ENCODE results near the gene ILF2. TPM values are rescaled to one million over a fixed set of nuclear protein-coding genes. Genes with fewer than 3 reads are reported as not detected.

ILF2 gene
- total and polyA plus RNA-seq, 2 of the 13 experiments (the other 11 are each of a cell fraction or from before 2014, with no cell fraction given): 292 to 366 TPM

- TF ChIP-seq PITX1 (CRISPR knock-in tag; IDR thresholded peaks at IDR 0.05) (no peak), ZNF24 (IDR thresholded peaks at IDR 0.05) (no peak)
These were observed 14.9 kb upstream of the ILF2 start (continued) for GRCh38 chr1:153685544-153686340.

- peaks cover 15 to 80% of the 10 kb centered on the region in 2 experiments; a peak in 4 of 5 replicates for H3K27me3 ChIP-seq (ENCODE audit: control insufficient read depth in 1 of 2, insufficient read depth in 2 of 2, low read length in 2 of 2)
- H3K79me2 ChIP-seq (ENCODE audit: insufficient read depth, low read length): no peaks in the 10 kb centered on the region
- no peak for ATAC-seq
- no peak overlapping the region for H3K9ac ChIP-seq (ENCODE audit: insufficient read depth, low read depth, low read length)
- CTCF ChIA-PET (ENCODE audit: low intra/inter-chr PET ratio, low total read pairs): no interaction called here
- peaks cover 18% of the 10 kb centered on the region for H3K4me1 ChIP-seq (ENCODE audit: insufficient read depth, low read length)
- no peak for DNase-seq (ENCODE audit: low spot score)
- H3K27ac ChIP-seq (ENCODE audit: extremely low read length, insufficient read depth, low read length): no peak overlapping the region
- no peak overlapping the region for H2AFZ ChIP-seq (ENCODE audit: low read length)
- no TSS peak for BruUV-seq (replicated peaks)
- intact Hi-C loops (cut with micrococcal nuclease; ENCODE audit: unreplicated experiment) (no loop called here), in situ Hi-C loops (cut with HindIII; ENCODE audit: extremely low pct_ligation_motif_present, low pct_unique_long_range_greater_than_20kb) (loop anchor here (10.0 kb wide), 1 partner anchor 300 kb away; the partner anchor contains the start of gene RAB13)
- no peak for FAIRE-seq
- WGBS (ENCODE audit: low lambda C conversion rate): 26% methylated on average over 10 of the region's 12 CpGs
- no peaks in the 10 kb centered on the region for H3K36me3 ChIP-seq (replicated peaks in 1 of 2; ENCODE audit: control insufficient read depth in 1 of 2, insufficient read depth in 2 of 2, low read length in 2 of 2)
- no peak overlapping the region for H3K4me3 ChIP-seq (replicated peaks in 1 of 3; ENCODE audit: insufficient read depth in 1 of 3, low read depth in 2 of 3, low read length in 3 of 3)
- H4K20me1 ChIP-seq (ENCODE audit: insufficient read depth, low read length): no peaks in the 10 kb centered on the region
- no peaks in the 10 kb centered on the region for H3K9me3 ChIP-seq (ENCODE audit: low read length)
- POLR2A ChIA-PET: no interaction called here
- H3K4me2 ChIP-seq (ENCODE audit: low read depth, low read length): no peak overlapping the region
- no peak for TF ChIP-seq ZNF782 (CRISPR knock-in tag; IDR thresholded peaks at IDR 0.05; ENCODE audit: borderline replicate concordance)
- no peak for TF ChIP-seq E2F5 (CRISPR knock-in tag; conservative IDR thresholded peaks at IDR 0.05)
- TF ChIP-seq ZNF430 (CRISPR knock-in tag; IDR thresholded peaks at IDR 0.05): no peak
- TF ChIP-seq PRDM10 (CRISPR knock-in tag; IDR thresholded peaks at IDR 0.05; ENCODE audit: low read depth): no peak
- TF ChIP-seq ZFY (CRISPR knock-in tag; IDR thresholded peaks at IDR 0.05): no peak
- TF ChIP-seq ZNF260 (CRISPR knock-in tag; IDR thresholded peaks at IDR 0.05; ENCODE audit: borderline replicate concordance, low read depth): no peak
- no peak for TF ChIP-seq SSRP1 (CRISPR knock-in tag; IDR thresholded peaks at IDR 0.05)
- no peak for TF ChIP-seq MEIS1 (CRISPR knock-in tag; IDR thresholded peaks at IDR 0.05; ENCODE audit: borderline replicate concordance)
- TF ChIP-seq AHDC1 (CRISPR knock-in tag; IDR thresholded peaks at IDR 0.05; ENCODE audit: borderline replicate concordance): no peak
- TF ChIP-seq IRX3 (CRISPR knock-in tag; IDR thresholded peaks at IDR 0.05; ENCODE audit: borderline replicate concordance, low read depth): no peak
These were observed 14.1 kb upstream of the ILF2 start for GRCh38 chr1:153684892-153685291.
